SK-N-SH (cell line): ENCODE data around the gene PFDN1.

Source experiments
- POLR2AphosphoS5 ChIP-seq: IDR thresholded peaks from 2 replicates; pipeline ENCODE4 v1.6.1; 2012; ENCODE audit warnings: low read depth, low read length
- RAD21 ChIP-seq: IDR thresholded peaks from 2 replicates; pipeline ENCODE4 v1.6.1; 2012; ENCODE audit warnings: mild to moderate bottlenecking, low read length
- RFX5 ChIP-seq: IDR thresholded peaks from 2 replicates; pipeline ENCODE4 v1.6.1; 2012; ENCODE audit warnings: mild to moderate bottlenecking, improper control_type of control experiment, low read length
- SIN3A ChIP-seq: IDR thresholded peaks from 2 replicates; pipeline ENCODE4 v1.6.1; 2012; ENCODE audit warnings: low read depth, mild to moderate bottlenecking, low read length, moderate library complexity, borderline replicate concordance
- SMC3 ChIP-seq: IDR thresholded peaks from 2 replicates; pipeline ENCODE4 v1.6.1; 2012; ENCODE audit warnings: low read depth, low read length, improper control_type of control experiment
- YY1 ChIP-seq: IDR thresholded peaks from 2 replicates; pipeline ENCODE4 v1.4.0; 2012; ENCODE audit warnings: low read depth, mild to moderate bottlenecking
- TF ChIP-seq, protein P1 (sequence below): IDR thresholded peaks from 2 replicates; pipeline ENCODE4 v1.4.0; 2012; ENCODE audit warnings: low read depth
- TF ChIP-seq, protein P2 (sequence below): fragments of 200-600 bp; sonication (generic); IDR thresholded peaks from 2 replicates; pipeline ENCODE4 v1.6.1; 2017; ENCODE audit warnings: antibody characterized with exemption, mild to moderate bottlenecking, moderate library complexity
- TF ChIP-seq, protein P3 (sequence below): IDR thresholded peaks from 2 replicates; pipeline ENCODE4 v1.4.0; 2012; ENCODE audit warnings: low read depth, borderline replicate concordance

DNA sequence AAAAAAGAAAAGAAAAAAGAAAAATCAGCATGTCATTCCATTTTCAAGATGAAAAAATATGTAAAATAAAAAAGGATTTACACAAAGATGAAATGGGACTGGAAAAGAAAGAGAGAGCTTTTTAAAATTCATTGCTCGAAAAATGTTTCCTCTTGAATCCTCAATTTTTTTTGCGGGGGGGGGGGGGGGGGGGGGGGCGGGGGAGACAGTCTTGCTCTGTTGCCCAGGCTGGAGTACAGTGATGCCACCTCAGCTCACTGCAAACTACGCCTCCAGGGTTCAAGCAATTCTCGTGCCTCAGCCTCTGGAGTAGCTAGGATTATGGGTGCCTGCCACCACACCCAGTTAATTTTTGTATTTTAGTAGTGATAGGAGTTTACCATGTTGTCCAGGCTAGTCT lies 16.5 kb downstream of the PFDN1 start:
- TF ChIP-seq, protein P1, sequence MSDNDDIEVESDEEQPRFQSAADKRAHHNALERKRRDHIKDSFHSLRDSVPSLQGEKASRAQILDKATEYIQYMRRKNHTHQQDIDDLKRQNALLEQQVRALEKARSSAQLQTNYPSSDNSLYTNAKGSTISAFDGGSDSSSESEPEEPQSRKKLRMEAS, result no peak
- TF ChIP-seq YY1, result no peak
- no peak for TF ChIP-seq RFX5
- TF ChIP-seq, protein P2, sequence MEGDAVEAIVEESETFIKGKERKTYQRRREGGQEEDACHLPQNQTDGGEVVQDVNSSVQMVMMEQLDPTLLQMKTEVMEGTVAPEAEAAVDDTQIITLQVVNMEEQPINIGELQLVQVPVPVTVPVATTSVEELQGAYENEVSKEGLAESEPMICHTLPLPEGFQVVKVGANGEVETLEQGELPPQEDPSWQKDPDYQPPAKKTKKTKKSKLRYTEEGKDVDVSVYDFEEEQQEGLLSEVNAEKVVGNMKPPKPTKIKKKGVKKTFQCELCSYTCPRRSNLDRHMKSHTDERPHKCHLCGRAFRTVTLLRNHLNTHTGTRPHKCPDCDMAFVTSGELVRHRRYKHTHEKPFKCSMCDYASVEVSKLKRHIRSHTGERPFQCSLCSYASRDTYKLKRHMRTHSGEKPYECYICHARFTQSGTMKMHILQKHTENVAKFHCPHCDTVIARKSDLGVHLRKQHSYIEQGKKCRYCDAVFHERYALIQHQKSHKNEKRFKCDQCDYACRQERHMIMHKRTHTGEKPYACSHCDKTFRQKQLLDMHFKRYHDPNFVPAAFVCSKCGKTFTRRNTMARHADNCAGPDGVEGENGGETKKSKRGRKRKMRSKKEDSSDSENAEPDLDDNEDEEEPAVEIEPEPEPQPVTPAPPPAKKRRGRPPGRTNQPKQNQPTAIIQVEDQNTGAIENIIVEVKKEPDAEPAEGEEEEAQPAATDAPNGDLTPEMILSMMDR, result no peak
- TF ChIP-seq SMC3, result no peak
- TF ChIP-seq, protein P3, sequence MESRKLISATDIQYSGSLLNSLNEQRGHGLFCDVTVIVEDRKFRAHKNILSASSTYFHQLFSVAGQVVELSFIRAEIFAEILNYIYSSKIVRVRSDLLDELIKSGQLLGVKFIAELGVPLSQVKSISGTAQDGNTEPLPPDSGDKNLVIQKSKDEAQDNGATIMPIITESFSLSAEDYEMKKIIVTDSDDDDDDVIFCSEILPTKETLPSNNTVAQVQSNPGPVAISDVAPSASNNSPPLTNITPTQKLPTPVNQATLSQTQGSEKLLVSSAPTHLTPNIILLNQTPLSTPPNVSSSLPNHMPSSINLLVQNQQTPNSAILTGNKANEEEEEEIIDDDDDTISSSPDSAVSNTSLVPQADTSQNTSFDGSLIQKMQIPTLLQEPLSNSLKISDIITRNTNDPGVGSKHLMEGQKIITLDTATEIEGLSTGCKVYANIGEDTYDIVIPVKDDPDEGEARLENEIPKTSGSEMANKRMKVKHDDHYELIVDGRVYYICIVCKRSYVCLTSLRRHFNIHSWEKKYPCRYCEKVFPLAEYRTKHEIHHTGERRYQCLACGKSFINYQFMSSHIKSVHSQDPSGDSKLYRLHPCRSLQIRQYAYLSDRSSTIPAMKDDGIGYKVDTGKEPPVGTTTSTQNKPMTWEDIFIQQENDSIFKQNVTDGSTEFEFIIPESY, result no peak
- TF ChIP-seq RAD21, result no peak
- no peak for TF ChIP-seq SIN3A
- no peak for TF ChIP-seq POLR2AphosphoS5
